HCT116 (cell line): Measurements from ENCODE around the gene OR8G1. TPM values are rescaled to one million over a fixed set of nuclear protein-coding genes. Genes with fewer than 3 reads are reported as not detected.

Source experiments
- ATAC-seq: fragments of 200-7000 bp; cut with Tn5 transposase; 2 replicates; pipeline ENCODE4 v1.9.1; 2020; ENCODE audit warnings: mild to moderate bottlenecking, moderate library complexity
- BruUV-seq: library from RNA; stranded (reverse); fragments of 400-500 nt; replicated peaks from 2 replicates; lab custom pipeline; 2021; lab: Mats Ljungman, UMichigan
- CTCF ChIA-PET: fragments of 300-600 bp; sonication (Branson Sonifier 250); formaldehyde crosslinking; loops from one replicate; lab custom pipeline; 2021; ENCODE audit warnings: antibody characterized with exemption; lab: Charles Lee
- POLR2A ChIA-PET: fragments of 300-600, 350-600 bp; sonication (Branson Sonifier 250); formaldehyde crosslinking; loops from one replicate; lab custom pipeline; 2021; ENCODE audit warnings: antibody characterized with exemption; lab: Charles Lee
- RAD21 ChIA-PET, 2 experiments: fragments of 300-600 bp; sonication (Branson Sonifier 250); formaldehyde crosslinking; loops; one replicate each; lab custom pipeline; 2023; ENCODE audit warnings: low total read pairs in 2 of 2; ENCODE audit not compliant: uncharacterized antibody in 2 of 2, unreplicated experiment in 2 of 2, low non-redundant PET in 1 of 2; lab: Charles Lee
- DNase-seq: peaks from one replicate; pipeline ENCODE4 v3.0.0-alpha.2; 2010; ENCODE audit warnings: low read depth, low spot score
- H2AFZ ChIP-seq: fragments of 200-600 bp; shearing (Covaris generic), sonication (generic); 2 replicates; pipeline ENCODE4 v1.6.1; 2017; ENCODE audit warnings: low read depth, mixed run types, mixed read lengths, antibody characterized with exemption, low read length; ENCODE audit not compliant: poor library complexity, severe bottlenecking
- H3K27ac ChIP-seq: 2 replicates; pipeline ENCODE4 v1.5.1; 2012; ENCODE audit warnings: low read depth, low read length
- H3K27me3 ChIP-seq: fragments of 200-600 bp; sonication (generic); 2 replicates; pipeline ENCODE4 v1.6.1; 2016; ENCODE audit warnings: mixed run types, low read length, mixed read lengths; ENCODE audit not compliant: insufficient read depth
- H3K36me3 ChIP-seq, 2 experiments: fragments of 200-500 bp in 1 of 2; fragments of 200-600 bp in 1 of 2; sonication (Bioruptor generic) in 1 of 2; sonication (generic) in 1 of 2; 2 replicates each; pipeline versions ENCODE4 v1.5.1 to v1.6.1; 2014 to 2016; ENCODE audit warnings: low read length in 2 of 2, inconsistent platforms in 1 of 2, mixed read lengths in 1 of 2, mixed run types in 1 of 2; ENCODE audit not compliant: insufficient read depth in 2 of 2, control insufficient read depth in 1 of 2
- H3K4me1 ChIP-seq, 2 experiments: fragments of 200-600 bp in 1 of 2; sonication (generic) in 1 of 2; 2 replicates each; pipeline versions ENCODE4 v1.5.1 to v1.6.1; 2012 to 2017; ENCODE audit warnings: low read length in 2 of 2, inconsistent platforms in 1 of 2, mild to moderate bottlenecking in 1 of 2, mixed read lengths in 1 of 2, mixed run types in 1 of 2, moderate library complexity in 1 of 2; ENCODE audit not compliant: insufficient read depth in 2 of 2, control insufficient read depth in 1 of 2
- H3K4me2 ChIP-seq: fragments of 200-600 bp; sonication (generic); 2 replicates; pipeline ENCODE4 v1.6.1; 2017; ENCODE audit warnings: mixed run types, low read length, mixed read lengths
- H3K4me3 ChIP-seq, 2 experiments: fragments of 200-600 bp in 1 of 2; sonication (generic) in 1 of 2; replicated peaks in 1 of 2; 2 replicates each; pipeline ENCODE4 v1.5.1; 2011 to 2016; ENCODE audit warnings: low read length in 2 of 2, control low read depth in 1 of 2, low read depth in 1 of 2, mild to moderate bottlenecking in 1 of 2, mixed read lengths in 1 of 2, mixed run types in 1 of 2
- H3K79me2 ChIP-seq: fragments of 200-600 bp; sonication (generic); 2 replicates; pipeline ENCODE4 v1.6.1; 2017; ENCODE audit warnings: mild to moderate bottlenecking, mixed run types, low read length, moderate library complexity, mixed read lengths; ENCODE audit not compliant: insufficient read depth
- H3K9ac ChIP-seq: fragments of 200-600 bp; sonication (generic); 2 replicates; pipeline ENCODE4 v1.6.1; 2016; ENCODE audit warnings: low read length, mixed read lengths
- H3K9me2 ChIP-seq: fragments of 200-600 bp; sonication (generic), shearing (Covaris generic); 2 replicates; pipeline ENCODE4 v1.6.1; 2017; ENCODE audit warnings: mixed run types, mild to moderate bottlenecking, moderate library complexity; ENCODE audit not compliant: insufficient read depth
- H3K9me3 ChIP-seq, 2 experiments: fragments of 200-500 bp in 1 of 2; fragments of 200-600 bp in 1 of 2; sonication (Bioruptor generic) in 1 of 2; sonication (generic) in 1 of 2; 2 replicates each; pipeline ENCODE4 v1.6.1; 2014 to 2017; ENCODE audit warnings: low read length in 2 of 2, mixed read lengths in 2 of 2, inconsistent platforms in 1 of 2, low read depth in 1 of 2, mild to moderate bottlenecking in 1 of 2, mixed run types in 1 of 2, moderate library complexity in 1 of 2; ENCODE audit not compliant: control insufficient read depth in 1 of 2, insufficient read depth in 1 of 2
- H4K20me1 ChIP-seq: fragments of 200-600 bp; sonication (generic), shearing (Covaris generic); 2 replicates; pipeline ENCODE4 v1.6.1; 2017; ENCODE audit warnings: mixed run types, mild to moderate bottlenecking, moderate library complexity; ENCODE audit not compliant: insufficient read depth
- FOSL1 ChIP-seq: IDR thresholded peaks from 2 replicates; pipeline ENCODE4 v1.6.1; 2012; ENCODE audit warnings: low read depth
- JUND ChIP-seq: IDR thresholded peaks from 2 replicates; pipeline ENCODE4 v1.6.1; 2012
- POLR2AphosphoS5 ChIP-seq: IDR thresholded peaks from 2 replicates; pipeline ENCODE4 v1.6.1; 2011; ENCODE audit warnings: mild to moderate bottlenecking, low read depth, low read length, moderate library complexity
- SIN3A ChIP-seq: IDR thresholded peaks from 2 replicates; pipeline ENCODE4 v1.6.1; 2012; ENCODE audit warnings: low read depth
- intact Hi-C: fragments of 100-400 bp; cut with micrococcal nuclease; formaldehyde crosslinking; loops from 2 replicates; pipeline ENCODE4 v1.10.0; 2022
- total RNA-seq: library from RNA; stranded (reverse); gene quantifications from one replicate; pipeline ENCODE4 v1.2.1, GENCODE V29; 2021; ENCODE audit not compliant: unreplicated experiment
- TF ChIP-seq, protein P1 (sequence below): IDR thresholded peaks from 2 replicates; pipeline ENCODE4 v1.6.1; 2012; ENCODE audit warnings: low read depth

The OR8G1 gene
- total RNA-seq, 1 experiment from 2014 or later, result not detected

DNA sequence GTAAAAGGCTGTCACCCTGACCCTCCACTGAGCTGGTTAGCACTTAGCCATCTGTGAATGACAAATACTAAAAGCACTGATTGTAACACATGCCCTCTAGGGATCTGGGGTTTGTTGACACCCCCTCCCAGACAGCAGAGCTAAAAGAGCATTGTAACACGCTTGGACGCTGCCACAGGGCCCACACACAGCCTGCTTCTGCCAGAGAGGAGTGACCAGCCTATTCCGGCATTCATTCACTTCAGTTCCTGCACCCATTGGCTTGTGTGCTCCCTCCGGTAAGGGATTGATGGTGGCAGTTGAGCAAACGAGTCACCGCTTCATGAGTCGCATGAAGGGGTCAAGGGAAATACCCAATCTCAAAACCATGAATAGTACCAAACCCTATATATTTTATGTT lies 42.0 kb upstream of the OR8G1 start:
- BruUV-seq, result no TSS peak
- intact Hi-C loops, result no loop called here

DNA sequence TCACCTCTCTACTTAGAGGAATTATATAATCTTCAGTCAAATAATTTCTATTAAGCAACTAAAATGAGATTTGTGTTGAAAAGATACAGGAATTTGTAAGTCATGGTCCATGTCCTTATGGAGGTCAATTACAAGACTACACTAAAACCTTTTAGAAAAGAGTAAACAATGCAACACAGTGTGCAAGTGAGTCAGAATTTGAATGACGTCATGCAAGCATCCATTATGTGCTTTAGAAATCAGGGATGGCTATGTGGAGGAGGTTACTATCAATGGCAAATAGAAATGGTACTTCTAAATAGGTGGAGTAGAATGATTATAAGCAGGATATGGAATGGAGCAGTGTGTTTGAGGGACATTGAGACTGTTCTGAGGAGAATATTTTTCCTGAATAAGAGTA lies 41.2 kb upstream of the OR8G1 start:
- POLR2A ChIA-PET, result no interaction called here
- Histone ChIP-seq H4K20me1 (no peaks in the 10 kb centered on the region), H3K9me3 (no peaks in the 10 kb centered on the region), H3K4me2 (no peak overlapping the region), H3K27ac (no peak overlapping the region), H3K27me3 (peaks cover 6% of the 10 kb centered on the region), H3K4me1 (no peaks in the 10 kb centered on the region), H3K36me3 (no peaks in the 10 kb centered on the region), H3K9ac (no peak overlapping the region), H3K9me2 (no peaks in the 10 kb centered on the region), H3K79me2 (no peaks in the 10 kb centered on the region), H3K4me3 (no peak overlapping the region), H2AFZ (no peak overlapping the region)
- intact Hi-C loops, result no loop called here
- ATAC-seq (no peak), DNase-seq (no peak)
- no TSS peak for BruUV-seq
- RAD21 ChIA-PET, result no interaction called here
- CTCF ChIA-PET, result no interaction called here
- TF ChIP-seq JUND, result no peak

More for the DNA sequence above, 42.0 kb upstream of the OR8G1 start:
- no peak overlapping the region for H3K4me2 ChIP-seq
- H3K9me2 ChIP-seq, result no peaks in the 10 kb centered on the region
- H3K27ac ChIP-seq, result no peak overlapping the region
- ChIA-PET POLR2A (no interaction called here), RAD21 (no interaction called here), CTCF (interaction anchor here (1.3 kb wide), 1 partner anchor 129 kb away, joined by 3 read pairs; no protein-coding TSS in a partner anchor)
- ATAC-seq, result no peak
- H4K20me1 ChIP-seq, result no peaks in the 10 kb centered on the region
- DNase-seq, result no peak
- no peaks in the 10 kb centered on the region for H3K36me3 ChIP-seq
- H3K9ac ChIP-seq, result no peak overlapping the region
- TF ChIP-seq SIN3A (no peak), FOSL1 (no peak), POLR2AphosphoS5 (no peak)
- TF ChIP-seq, protein P1, sequence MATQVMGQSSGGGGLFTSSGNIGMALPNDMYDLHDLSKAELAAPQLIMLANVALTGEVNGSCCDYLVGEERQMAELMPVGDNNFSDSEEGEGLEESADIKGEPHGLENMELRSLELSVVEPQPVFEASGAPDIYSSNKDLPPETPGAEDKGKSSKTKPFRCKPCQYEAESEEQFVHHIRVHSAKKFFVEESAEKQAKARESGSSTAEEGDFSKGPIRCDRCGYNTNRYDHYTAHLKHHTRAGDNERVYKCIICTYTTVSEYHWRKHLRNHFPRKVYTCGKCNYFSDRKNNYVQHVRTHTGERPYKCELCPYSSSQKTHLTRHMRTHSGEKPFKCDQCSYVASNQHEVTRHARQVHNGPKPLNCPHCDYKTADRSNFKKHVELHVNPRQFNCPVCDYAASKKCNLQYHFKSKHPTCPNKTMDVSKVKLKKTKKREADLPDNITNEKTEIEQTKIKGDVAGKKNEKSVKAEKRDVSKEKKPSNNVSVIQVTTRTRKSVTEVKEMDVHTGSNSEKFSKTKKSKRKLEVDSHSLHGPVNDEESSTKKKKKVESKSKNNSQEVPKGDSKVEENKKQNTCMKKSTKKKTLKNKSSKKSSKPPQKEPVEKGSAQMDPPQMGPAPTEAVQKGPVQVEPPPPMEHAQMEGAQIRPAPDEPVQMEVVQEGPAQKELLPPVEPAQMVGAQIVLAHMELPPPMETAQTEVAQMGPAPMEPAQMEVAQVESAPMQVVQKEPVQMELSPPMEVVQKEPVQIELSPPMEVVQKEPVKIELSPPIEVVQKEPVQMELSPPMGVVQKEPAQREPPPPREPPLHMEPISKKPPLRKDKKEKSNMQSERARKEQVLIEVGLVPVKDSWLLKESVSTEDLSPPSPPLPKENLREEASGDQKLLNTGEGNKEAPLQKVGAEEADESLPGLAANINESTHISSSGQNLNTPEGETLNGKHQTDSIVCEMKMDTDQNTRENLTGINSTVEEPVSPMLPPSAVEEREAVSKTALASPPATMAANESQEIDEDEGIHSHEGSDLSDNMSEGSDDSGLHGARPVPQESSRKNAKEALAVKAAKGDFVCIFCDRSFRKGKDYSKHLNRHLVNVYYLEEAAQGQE, result no peak
- H3K79me2 ChIP-seq, result no peaks in the 10 kb centered on the region
- H3K9me3 ChIP-seq, result no peaks in the 10 kb centered on the region
- no peak overlapping the region for H3K4me3 ChIP-seq
- H3K4me1 ChIP-seq, result no peaks in the 10 kb centered on the region
- no peak overlapping the region for H2AFZ ChIP-seq
- peaks cover 4% of the 10 kb centered on the region for H3K27me3 ChIP-seq
